ENCODE data around the gene XPO4. TPM values are rescaled to one million over a fixed set of nuclear protein-coding genes. Genes with fewer than 3 reads are reported as not detected.
A peak's percentile ranks its signal among the peaks of the same experiment; 100 is the strongest.

The XPO4 gene
- total RNA-seq, 2 donors from 2014 or later: 24.3 to 35.8 TPM

- Mint-ChIP-seq H3K36me3 (ENCODE audit: low read depth) (peaks cover 81% of the 10 kb centered on the region), H3K27me3 (no peaks in the 10 kb centered on the region), H3K4me3 (no peak overlapping the region), H3K9me3 (no peaks in the 10 kb centered on the region), H3K27ac (no peak overlapping the region), H3K4me1 (peaks cover 6% of the 10 kb centered on the region)
- ATAC-seq (replicated peaks): no peak
These were observed 102.7 kb downstream of the XPO4 start for GRCh38 chr13:20799726-20800416.

- Mint-ChIP-seq H3K27me3 (no peaks in the 10 kb centered on the region), H3K27ac (peak overlapping the region; percentile 73), H3K36me3 (ENCODE audit: low read depth) (peaks cover 86% of the 10 kb centered on the region), H3K9me3 (no peaks in the 10 kb centered on the region), H3K4me1 (peaks cover 6% of the 10 kb centered on the region), H3K4me3 (no peak overlapping the region)
- no peak for ATAC-seq (replicated peaks)
These were observed 104.5 kb downstream of the XPO4 start for GRCh38 chr13:20798027-20798426.

- no peaks in the 10 kb centered on the region for H3K27me3 Mint-ChIP-seq
- no peak for ATAC-seq (replicated peaks)
- H3K4me3 Mint-ChIP-seq: no peak overlapping the region
- H3K4me1 Mint-ChIP-seq: peaks cover 6% of the 10 kb centered on the region
- H3K9me3 Mint-ChIP-seq: no peaks in the 10 kb centered on the region
- H3K36me3 Mint-ChIP-seq (ENCODE audit: low read depth): peaks cover 88% of the 10 kb centered on the region
- H3K27ac Mint-ChIP-seq: peak overlapping the region; percentile 73
These were observed 105.6 kb downstream of the XPO4 start for GRCh38 chr13:20796791-20797508.

GRCh38 chr13:20789665-20790064 lies 112.9 kb downstream of the XPO4 start:
- no peak for ATAC-seq (replicated peaks)
- no peak overlapping the region for H3K4me3 Mint-ChIP-seq

GRCh38 chr13:20788312-20788711 lies 114.2 kb downstream of the XPO4 start:
- Mint-ChIP-seq H3K4me3 (no peak overlapping the region), H3K9me3 (no peaks in the 10 kb centered on the region), H3K36me3 (ENCODE audit: low read depth) (peaks cover 76% of the 10 kb centered on the region), H3K4me1 (peaks cover 6% of the 10 kb centered on the region), H3K27ac (no peak overlapping the region), H3K27me3 (no peaks in the 10 kb centered on the region)
- ATAC-seq (replicated peaks): no peak

More at GRCh38 chr13:20789665-20790064, 112.9 kb downstream of the XPO4 start:
- no peaks in the 10 kb centered on the region for H3K9me3 Mint-ChIP-seq
- H3K27me3 Mint-ChIP-seq: no peaks in the 10 kb centered on the region
- no peak overlapping the region for H3K27ac Mint-ChIP-seq
- peaks cover 77% of the 10 kb centered on the region for H3K36me3 Mint-ChIP-seq (ENCODE audit: low read depth)
- H3K4me1 Mint-ChIP-seq: no peaks in the 10 kb centered on the region

- no peaks in the 10 kb centered on the region for H3K27me3 Mint-ChIP-seq
- H3K9me3 Mint-ChIP-seq: no peaks in the 10 kb centered on the region
- no peak overlapping the region for H3K4me3 Mint-ChIP-seq
- H3K36me3 Mint-ChIP-seq (ENCODE audit: low read depth): peaks cover 80% of the 10 kb centered on the region
- ATAC-seq (replicated peaks): no peak
- H3K4me1 Mint-ChIP-seq: peaks cover 6% of the 10 kb centered on the region
- H3K27ac Mint-ChIP-seq: no peak overlapping the region
These were observed 115.4 kb downstream of the XPO4 start for GRCh38 chr13:20787180-20787579.

GRCh38 chr13:20782116-20782708 lies 120.3 kb downstream of the XPO4 start:
- H3K9me3 Mint-ChIP-seq: no peaks in the 10 kb centered on the region
- peaks cover 51% of the 10 kb centered on the region for H3K36me3 Mint-ChIP-seq (ENCODE audit: low read depth)
- H3K27me3 Mint-ChIP-seq: no peaks in the 10 kb centered on the region
- peak overlapping the region; percentile 31 for H3K27ac Mint-ChIP-seq
- ATAC-seq (replicated peaks): peak; percentile 35
- no peak overlapping the region for H3K4me3 Mint-ChIP-seq
- H3K4me1 Mint-ChIP-seq: peaks cover 6% of the 10 kb centered on the region

GRCh38 chr13:20780317-20780716 lies 122.2 kb downstream of the XPO4 start:
- H3K36me3 Mint-ChIP-seq (ENCODE audit: low read depth): peaks cover 42% of the 10 kb centered on the region

GRCh38 chr13:20779405-20779804 lies 123.1 kb downstream of the XPO4 start:
- no peaks in the 10 kb centered on the region for H3K9me3 Mint-ChIP-seq
- no peaks in the 10 kb centered on the region for H3K27me3 Mint-ChIP-seq
- H3K4me3 Mint-ChIP-seq: no peak overlapping the region
- H3K4me1 Mint-ChIP-seq: peaks cover 6% of the 10 kb centered on the region
- no peak overlapping the region for H3K27ac Mint-ChIP-seq
- H3K36me3 Mint-ChIP-seq (ENCODE audit: low read depth): peaks cover 40% of the 10 kb centered on the region
- no peak for ATAC-seq (replicated peaks)

More at GRCh38 chr13:20780317-20780716, 122.2 kb downstream of the XPO4 start:
- Mint-ChIP-seq H3K4me1 (peaks cover 6% of the 10 kb centered on the region), H3K27ac (no peak overlapping the region), H3K4me3 (no peak overlapping the region), H3K9me3 (no peaks in the 10 kb centered on the region), H3K27me3 (no peaks in the 10 kb centered on the region)
- ATAC-seq (replicated peaks): no peak

- no peak for ATAC-seq (replicated peaks)
- peaks cover 37% of the 10 kb centered on the region for H3K36me3 Mint-ChIP-seq (ENCODE audit: low read depth)
These were observed 124.2 kb downstream of the XPO4 start for GRCh38 chr13:20778311-20778710.

GRCh38 chr13:20776751-20777150 lies 125.8 kb downstream of the XPO4 start:
- H3K4me3 Mint-ChIP-seq: no peak overlapping the region
- no peaks in the 10 kb centered on the region for H3K27me3 Mint-ChIP-seq
- ATAC-seq (replicated peaks): no peak

More at GRCh38 chr13:20778311-20778710, 124.2 kb downstream of the XPO4 start:
- H3K27me3 Mint-ChIP-seq: no peaks in the 10 kb centered on the region
- H3K4me1 Mint-ChIP-seq: no peaks in the 10 kb centered on the region
- no peak overlapping the region for H3K27ac Mint-ChIP-seq
- no peak overlapping the region for H3K4me3 Mint-ChIP-seq
- H3K9me3 Mint-ChIP-seq: no peaks in the 10 kb centered on the region

GRCh38 chr13:20775961-20776360 lies 126.6 kb downstream of the XPO4 start:
- Mint-ChIP-seq H3K27ac (no peak overlapping the region), H3K9me3 (no peaks in the 10 kb centered on the region), H3K4me1 (peaks cover 6% of the 10 kb centered on the region), H3K4me3 (no peak overlapping the region), H3K27me3 (no peaks in the 10 kb centered on the region), H3K36me3 (ENCODE audit: low read depth) (peaks cover 34% of the 10 kb centered on the region)
- no peak for ATAC-seq (replicated peaks)

More at GRCh38 chr13:20776751-20777150, 125.8 kb downstream of the XPO4 start:
- peaks cover 6% of the 10 kb centered on the region for H3K4me1 Mint-ChIP-seq
- peaks cover 33% of the 10 kb centered on the region for H3K36me3 Mint-ChIP-seq (ENCODE audit: low read depth)
- no peaks in the 10 kb centered on the region for H3K9me3 Mint-ChIP-seq
- no peak overlapping the region for H3K27ac Mint-ChIP-seq

- no peaks in the 10 kb centered on the region for H3K27me3 Mint-ChIP-seq
- no peak for ATAC-seq (replicated peaks)
- H3K27ac Mint-ChIP-seq: peak overlapping the region; percentile 95
- H3K36me3 Mint-ChIP-seq (ENCODE audit: low read depth): peaks cover 46% of the 10 kb centered on the region
- peak overlapping the region; percentile 85 for H3K4me3 Mint-ChIP-seq
- no peaks in the 10 kb centered on the region for H3K9me3 Mint-ChIP-seq
- peaks cover 9% of the 10 kb centered on the region for H3K4me1 Mint-ChIP-seq
These were observed 127.8 kb downstream of the XPO4 start for GRCh38 chr13:20774746-20775145.

- Mint-ChIP-seq H3K27ac (peak within 1 kb of the TSS; percentile 95), H3K36me3 (ENCODE audit: low read depth) (peaks cover 52% of the 10 kb centered on the region), H3K4me1 (peaks cover 12% of the 10 kb centered on the region), H3K9me3 (no peaks in the 10 kb centered on the region), H3K4me3 (peak within 1 kb of the TSS; percentile 85), H3K27me3 (no peaks in the 10 kb centered on the region)
- ATAC-seq (replicated peaks): peak; percentile 90
These were observed 129.1 kb downstream of the XPO4 start, which contains the start of gene EEF1AKMT1 for GRCh38 chr13:20773194-20774080. TSS of gene EEF1AKMT1 (minus strand) at chr13:20773961. CDS start at chr13:20757598, 16,363 bp downstream.
